Adipose tissue (tissue), 3 donors: ENCODE data around the gene BRD7. TPM values are rescaled to one million over a fixed set of nuclear protein-coding genes. Genes with fewer than 3 reads are reported as not detected.

ENCODE experiments used
- H3K27ac ChIP-seq: one replicate; pipeline ENCODE4 v1.5.1; 2013; ENCODE audit warnings: low read depth, low read length
- WGBS, 3 donors: extraction: QIAGEN DNeasy Blood & Tissue Kit; methylation state at CpG; one replicate each; pipeline ENCODE4 v1.1.7; 2013; 5-methylcytosine and 5-hydroxymethylcytosine counted together
- polyA plus RNA-seq, 3 donors: library from polyadenylated mRNA; stranded (reverse); fragments of 200-250 nt; gene quantifications; one replicate each; pipeline ENCODE4 v1.2.3, GENCODE V29; 2013
- donor health status: healthy with polysubstance abuse.
- donor health status: Bipolar disorder and iron deficiency.
- donor health status: healthy.

The BRD7 gene
- polyA plus RNA-seq, 3 donors: 27.4 to 59.9 (median 32.0) TPM

DNA sequence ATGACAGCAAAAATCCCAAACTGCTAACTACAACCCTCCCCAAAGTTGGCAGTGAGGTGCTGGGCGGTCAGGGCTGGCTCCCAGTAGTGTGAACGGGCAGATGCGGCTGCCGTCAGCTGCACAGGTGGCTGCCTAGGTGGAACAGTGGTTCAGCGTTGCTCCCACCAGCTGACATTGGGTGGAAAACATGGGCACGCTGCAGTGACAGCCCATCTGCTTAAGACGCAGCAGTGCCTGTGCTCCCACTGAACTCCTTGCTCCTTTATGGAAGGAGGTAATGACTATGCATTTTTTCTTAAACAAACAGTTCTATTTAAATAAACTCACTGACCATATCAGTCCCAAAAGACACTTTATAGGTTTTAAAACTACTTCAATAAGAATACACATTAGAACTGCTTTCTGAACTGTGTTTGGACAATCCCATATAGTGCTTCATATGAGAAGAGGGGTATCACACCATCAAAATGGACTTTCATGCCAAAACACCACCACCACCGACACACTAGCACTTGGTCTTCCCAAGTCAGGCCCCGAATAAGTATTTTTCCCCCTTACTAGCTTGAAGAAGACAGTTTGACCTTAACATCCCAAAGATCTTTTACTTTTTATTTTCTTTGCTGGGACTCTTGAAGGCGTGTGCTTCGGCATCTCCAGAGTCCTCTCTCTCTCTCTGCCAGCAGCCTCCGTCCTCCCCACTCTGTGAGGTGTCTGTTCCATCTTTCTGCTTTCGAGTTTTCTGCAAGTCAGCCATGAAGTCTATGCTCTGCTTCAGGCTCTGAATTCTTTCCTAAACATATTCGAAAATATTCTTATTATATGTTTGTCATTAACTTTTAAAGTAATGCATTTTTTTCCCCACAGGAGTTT is 34.4 kb downstream of the BRD7 start:
- 79 to 93% (median 91%) methylated on average over 14 of the region's 14 CpGs for WGBS, 3 donors
- no peak overlapping the region for H3K27ac ChIP-seq

DNA sequence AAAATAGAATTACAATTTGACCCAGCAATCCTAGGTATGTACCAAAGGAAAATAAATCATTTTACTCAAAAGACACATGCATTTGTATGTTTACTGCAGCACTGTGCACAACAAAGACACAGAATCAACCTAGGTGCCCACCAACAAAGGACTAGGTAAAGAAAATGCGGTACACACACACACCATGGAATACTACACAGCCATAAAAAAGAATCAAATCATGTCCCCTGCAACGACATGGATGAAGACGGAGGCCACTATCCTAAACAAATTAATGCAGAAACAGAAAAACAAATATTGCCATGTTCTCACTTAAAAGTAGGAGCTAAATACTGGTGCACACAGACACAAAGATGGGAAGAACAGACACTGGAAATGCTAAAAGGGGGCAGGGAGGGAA is 36.2 kb downstream of the BRD7 start:
- no peak overlapping the region for H3K27ac ChIP-seq
- WGBS, 3 donors: 98 to 99% (median 98%) methylated on average over 3 of the region's 3 CpGs

DNA sequence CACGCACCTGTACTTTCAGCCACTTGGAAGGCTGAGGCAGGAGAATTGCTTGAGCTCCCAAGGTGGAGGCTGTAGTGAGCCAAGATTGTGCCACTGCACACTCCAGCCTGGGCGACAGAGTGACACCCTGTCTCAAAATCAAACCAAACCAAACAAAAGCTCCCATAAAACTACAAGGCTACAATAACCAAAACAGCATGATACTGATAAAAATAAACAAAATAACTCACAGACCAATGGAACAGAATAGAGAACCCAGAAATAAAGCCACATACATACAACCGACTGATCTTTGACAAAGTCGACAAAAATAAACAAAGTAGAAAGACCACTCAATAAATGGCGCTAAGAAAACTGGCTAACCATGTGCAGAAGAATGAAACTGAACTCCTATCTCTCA is 37.2 kb downstream of the BRD7 start:
- 79 to 87% (median 81%) methylated on average over 5 of the region's 5 CpGs for WGBS, 3 donors
- H3K27ac ChIP-seq: no peak overlapping the region

DNA sequence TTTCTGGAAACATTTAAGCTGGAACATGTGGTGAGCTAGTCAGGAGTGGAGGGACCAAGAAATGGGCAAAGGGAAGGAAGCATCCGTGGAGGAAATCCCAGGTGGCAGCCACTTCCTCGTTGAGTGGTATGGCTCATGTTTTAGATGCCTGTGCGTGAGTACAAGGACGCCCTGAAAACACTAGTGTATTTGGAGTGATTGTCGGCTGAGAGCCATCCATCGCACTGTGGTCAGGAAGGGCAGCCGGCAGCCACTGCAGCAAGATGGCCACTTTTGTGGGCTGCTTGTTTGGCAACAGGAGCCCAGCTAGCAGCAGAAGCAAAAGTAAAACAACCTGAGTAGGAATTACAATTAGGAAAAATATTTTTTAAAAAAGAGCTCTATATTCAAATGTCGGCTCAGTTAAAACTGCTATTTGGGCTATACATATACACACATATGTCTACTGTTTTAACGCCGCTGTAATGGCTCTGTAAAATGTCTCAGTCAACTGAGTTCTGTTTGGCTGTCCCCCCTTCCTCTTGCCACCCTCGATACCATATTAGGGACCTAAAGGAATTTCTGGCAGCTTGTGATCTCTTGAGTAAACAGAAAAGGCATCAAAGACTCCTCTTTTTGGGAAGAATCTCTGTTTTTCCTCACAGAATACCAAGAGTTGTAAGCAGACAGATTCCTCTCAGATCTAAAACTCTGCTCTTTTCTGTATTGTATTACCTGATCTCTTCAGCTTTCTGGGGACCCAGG is 39.2 kb downstream of the BRD7 start:
- 40 to 78% (median 53%) methylated on average over 11 of the region's 11 CpGs for WGBS, 3 donors
- H3K27ac ChIP-seq: no peak overlapping the region

DNA sequence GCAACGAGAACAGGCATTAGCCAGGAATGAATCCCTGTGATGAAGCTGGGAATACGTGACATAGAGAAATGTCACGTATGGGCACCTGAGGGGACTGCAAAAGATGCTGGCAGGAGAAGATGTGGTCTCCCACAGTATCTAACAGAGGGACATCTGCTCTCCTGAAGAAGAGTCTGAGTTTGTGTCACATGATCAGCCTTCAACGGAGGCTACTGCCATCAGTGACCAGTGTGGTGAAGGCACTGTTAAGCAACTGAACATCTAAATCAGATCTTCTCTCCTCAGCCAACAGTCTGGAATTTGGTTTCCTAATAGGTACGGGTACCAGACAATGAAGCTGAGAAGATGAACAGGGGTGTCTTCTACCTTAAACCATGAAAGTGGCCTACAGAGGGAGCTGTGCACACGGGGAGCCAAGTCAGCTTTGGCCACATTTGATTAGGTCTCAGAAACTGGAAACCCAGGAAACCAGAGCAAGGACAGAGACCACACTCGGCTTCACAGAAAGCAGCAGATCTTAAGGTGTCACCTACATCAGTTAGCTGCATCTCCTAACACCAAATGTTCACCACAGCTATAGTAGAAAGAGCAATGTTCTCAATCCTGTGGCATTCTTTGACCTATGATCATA is 41.8 kb downstream of the BRD7 start:
- H3K27ac ChIP-seq: no peak overlapping the region

DNA sequence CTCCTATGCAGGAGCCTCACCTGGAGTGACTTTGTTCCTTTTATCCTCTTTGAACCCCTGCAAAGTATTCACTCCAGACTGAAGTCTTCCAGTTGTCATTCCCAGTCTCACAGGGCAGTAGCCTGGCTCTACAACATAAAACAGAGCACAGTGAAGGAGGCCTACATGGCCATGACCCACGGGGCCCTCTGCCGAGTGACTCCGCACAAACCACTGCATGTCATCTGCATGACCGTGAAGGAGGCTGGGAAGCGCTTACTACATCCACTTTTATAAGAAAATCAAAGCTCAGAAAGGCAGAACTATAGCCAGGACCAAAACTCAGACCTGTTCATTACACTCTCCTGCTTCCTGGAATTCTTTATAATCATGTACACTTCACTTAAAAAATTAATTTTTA is 42.5 kb downstream of the BRD7 start:
- H3K27ac ChIP-seq: no peak overlapping the region
- 85 to 87% (median 87%) methylated on average over 5 of the region's 5 CpGs for WGBS, 3 donors

More for the DNA sequence above, 41.8 kb downstream of the BRD7 start:
- WGBS, 3 donors: 63 to 68% (median 64%) methylated on average over 7 of the region's 7 CpGs

DNA sequence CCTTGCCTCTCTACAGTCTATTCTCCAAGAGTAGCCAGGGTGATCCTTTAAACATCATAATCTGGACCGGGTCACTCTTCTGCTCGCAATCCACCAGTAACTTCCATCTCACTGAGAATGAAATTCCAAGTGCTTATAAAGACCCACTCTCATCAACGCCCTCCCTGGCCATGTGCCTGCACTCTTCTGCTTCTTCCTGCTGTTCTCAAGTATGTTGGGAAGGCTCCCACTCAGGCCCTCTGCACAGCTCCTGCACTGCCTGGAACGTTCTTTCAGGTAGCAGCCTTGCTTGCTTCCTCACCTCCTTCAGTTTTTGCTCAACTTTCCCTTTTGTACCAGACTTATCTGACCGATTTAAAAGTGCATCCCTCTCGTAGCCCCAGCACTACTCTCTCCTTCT is 44.4 kb downstream of the BRD7 start:
- no peak overlapping the region for H3K27ac ChIP-seq
- WGBS, 3 donors: 85 to 87% (median 86%) methylated on average over 6 of the region's 6 CpGs

DNA sequence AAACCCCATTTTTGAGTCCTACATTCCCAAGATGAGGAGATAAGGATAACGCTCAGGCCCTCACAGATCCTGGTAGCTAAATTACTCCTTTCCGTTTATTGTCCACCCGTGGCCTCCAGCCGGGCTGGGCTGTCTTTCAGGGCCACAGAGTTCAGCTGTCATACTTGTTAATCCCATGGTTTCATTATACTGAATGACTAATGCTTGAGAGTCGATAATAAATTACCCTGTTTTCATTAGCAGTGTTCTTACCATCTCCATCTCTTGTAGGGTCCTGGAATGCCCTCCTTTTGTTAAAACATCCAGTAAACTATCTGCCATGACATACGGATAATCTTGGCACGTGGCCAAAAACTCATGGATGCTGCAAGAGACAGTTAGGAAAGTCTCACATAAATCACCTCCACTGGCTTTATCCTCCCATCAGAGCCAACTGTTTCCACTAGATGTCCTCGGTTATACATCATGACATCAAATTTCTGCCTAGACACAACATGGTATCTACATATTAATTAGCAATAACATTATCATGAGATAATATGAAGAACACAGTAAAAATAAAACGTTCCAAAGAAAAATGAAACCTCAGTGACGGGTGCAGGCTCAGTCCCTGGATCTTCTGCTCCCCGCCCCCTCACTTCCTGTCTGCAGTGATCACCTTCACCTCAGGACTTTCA is 45.3 kb downstream of the BRD7 start:
- no peak overlapping the region for H3K27ac ChIP-seq
- WGBS, 3 donors: 67 to 77% (median 74%) methylated on average over 11 of the region's 11 CpGs

DNA sequence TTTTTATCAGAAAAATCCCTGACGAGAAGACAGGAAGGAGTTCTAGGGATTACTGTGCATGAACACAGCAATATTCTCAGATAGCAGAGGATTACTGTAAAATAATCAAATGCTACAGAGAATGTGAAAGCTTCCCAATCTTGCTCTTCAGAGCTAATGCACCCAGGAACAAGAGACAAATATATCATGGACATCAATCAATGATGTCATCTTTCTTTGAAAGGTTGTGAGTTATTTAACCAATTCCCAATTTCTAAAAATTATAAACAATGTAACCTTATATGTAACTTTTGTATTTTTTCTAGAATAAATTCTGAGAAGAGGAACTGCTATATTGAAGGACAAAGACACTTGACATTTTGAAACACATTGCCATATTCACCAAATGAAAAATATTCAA is 46.5 kb downstream of the BRD7 start:
- no peak overlapping the region for H3K27ac ChIP-seq
- WGBS, 3 donors: 83 to 98% (median 89%) methylated on average over 1 of the region's 1 CpG

DNA sequence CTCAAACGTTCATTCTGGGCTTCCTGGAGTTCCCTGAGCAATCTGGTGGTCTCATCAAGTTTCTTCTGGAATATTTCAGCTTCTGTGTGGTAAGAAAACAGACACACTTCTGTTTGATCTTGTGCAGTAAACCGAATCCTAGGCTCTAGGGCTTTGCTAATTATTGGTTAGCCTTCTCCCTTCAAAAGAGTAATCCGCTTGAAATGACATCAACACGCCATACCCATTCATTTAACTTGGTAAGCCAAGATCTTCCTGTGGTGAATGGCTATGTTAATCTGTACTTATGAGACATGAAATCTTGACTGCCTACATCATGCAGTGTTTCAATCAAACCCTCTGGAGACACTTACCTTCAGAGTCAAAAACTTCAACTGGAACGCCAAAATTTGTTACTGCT is 48.5 kb downstream of the BRD7 start:
- 91 to 93% (median 91%) methylated on average over 5 of the region's 5 CpGs for WGBS, 3 donors
- no peak overlapping the region for H3K27ac ChIP-seq

DNA sequence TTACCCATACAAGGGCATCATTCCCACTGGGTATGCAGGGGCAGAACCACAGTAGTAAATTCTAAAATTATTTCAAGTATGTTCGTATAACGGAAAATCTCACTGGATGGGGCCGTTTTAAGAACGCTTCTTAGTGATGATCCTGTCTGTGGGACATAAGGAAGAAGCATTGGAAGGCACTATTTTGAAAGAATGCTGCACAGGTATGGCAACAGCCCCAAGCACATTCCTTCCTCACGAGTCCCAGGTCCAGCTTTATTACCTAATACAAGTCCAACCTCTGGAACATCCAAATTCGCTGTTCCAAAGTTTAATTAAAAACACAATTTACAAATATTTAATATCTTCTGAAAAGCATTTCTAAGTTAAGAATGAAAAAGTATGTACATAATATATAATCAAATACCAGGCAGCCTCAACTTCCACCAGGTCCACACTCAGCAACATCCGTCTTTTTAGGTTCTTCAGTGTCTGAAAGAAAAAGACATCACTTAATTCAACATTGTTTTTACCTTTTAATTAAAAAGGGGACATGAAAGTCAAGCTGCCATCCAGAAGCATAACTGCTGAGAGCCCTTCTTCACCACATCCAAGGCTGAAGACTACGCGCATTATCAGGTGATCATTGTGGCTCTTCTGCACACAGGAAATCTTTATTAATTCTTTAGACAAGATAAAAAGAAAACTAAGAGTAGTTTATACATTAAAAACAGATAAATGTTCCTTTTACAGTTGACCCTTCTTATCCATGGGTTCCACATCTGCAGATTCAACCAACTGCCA is 49.8 kb downstream of the BRD7 start:
- H3K27ac ChIP-seq: no peak overlapping the region
- WGBS, 3 donors: 90 to 93% (median 92%) methylated on average over 9 of the region's 9 CpGs

DNA sequence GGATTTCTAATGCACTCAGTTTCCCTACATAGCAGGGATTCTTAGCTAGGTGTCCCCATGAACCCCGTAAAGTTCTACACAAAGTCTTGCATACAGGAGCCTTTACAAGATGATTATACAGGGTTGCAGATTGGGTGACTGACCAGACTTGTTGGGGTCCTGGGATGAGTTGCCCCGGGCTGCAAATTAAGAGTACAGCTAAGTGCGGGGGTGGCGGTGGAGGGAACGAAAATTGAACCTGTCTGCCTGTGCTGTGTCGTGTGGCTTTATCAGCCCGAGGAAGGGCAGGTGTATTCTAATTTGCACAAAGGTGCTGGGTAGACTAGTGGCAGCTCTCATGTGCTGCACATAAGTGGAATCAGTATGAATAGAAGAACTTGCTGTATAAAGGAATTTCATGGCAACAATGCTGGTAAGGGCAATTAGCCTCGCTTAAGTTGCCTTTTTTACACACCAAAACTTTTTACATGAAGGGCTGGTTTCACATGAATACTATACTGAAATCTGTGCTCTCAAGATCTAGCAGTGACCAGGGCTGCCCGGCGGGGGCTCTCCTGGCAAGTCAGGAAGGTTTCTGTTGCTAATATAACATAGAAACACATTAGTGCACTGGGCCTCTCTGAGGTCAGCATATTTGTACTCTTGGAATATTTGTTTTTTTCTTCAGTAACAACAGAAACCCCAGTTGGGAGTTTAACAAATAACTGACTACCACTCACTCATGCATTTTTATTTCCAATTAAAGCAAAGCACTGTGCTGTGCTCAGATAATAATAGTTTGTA is 51.7 kb downstream of the BRD7 start:
- 72 to 88% (median 85%) methylated on average over 10 of the region's 10 CpGs for WGBS, 3 donors

DNA sequence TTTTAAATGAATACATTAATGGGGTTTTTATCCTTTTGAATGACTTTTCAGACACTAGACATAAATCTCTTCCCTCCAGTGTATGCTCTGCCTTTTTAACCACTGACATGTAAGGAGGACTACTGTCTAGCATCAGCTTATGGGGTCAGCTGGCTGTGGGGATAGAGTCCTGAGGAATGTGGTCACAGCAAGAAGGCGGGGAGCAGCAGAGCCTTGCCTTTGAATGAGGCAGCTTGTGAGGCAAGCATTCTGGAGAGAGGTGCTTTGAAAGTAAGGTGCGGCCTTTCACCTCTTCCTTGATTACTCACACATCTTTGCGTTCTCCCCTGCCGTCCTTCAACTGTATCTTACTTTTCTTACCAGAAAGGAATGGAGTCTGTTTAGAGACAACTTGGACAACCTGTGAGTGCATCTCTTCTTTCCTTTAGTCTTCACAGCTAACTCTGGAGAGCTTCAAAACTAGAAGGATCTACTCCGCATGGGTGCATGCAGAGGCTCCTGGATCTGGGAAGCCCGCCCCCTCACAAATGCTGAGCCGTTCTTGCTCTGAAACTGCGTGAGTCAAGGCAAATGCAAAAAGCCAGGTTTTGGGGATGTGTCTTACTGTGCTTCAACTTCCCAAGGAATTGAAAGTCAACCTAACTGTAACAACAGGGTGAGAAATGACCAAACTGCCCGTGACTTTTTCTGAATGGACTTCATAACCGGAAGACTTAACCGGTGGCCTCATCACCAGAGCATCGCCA is 52.5 kb downstream of the BRD7 start:
- WGBS, 3 donors: 89 to 90% (median 90%) methylated on average over 12 of the region's 12 CpGs
- H3K27ac ChIP-seq: no peak overlapping the region

More for the DNA sequence above, 51.7 kb downstream of the BRD7 start:
- H3K27ac ChIP-seq: no peak overlapping the region

DNA sequence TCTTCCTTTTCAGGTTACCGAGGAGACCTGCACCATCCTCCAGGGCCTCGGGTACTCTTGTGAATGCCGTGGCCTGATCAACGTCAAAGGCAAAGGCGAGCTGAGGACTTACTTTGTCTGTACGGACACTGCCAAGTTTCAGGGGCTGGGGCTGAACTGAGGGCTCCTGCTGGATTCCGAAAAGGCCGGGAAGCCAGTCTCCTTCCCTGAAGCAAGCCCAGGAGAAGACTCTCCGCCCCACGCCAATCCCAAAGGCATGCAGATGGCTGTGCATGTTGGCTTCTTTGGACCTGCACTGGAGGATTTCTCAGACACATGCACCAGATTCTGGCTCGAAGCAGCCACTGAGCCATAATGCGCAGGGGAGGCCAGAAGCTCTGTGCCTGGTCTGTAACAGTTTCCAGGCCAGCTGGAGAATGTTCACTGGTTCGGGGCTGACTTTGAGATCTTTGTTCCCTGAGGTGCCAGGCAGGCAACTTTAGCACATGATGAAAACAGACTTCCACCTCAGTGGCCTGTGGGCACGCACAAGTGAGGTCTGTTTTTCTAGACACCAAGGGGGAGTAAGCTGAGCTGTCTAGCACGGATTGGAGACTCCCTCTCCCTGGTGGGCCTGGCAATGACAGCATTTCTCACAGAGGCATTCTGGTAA is 53.3 kb downstream of the BRD7 start:
- H3K27ac ChIP-seq: no peak overlapping the region
- whole genome bisulfite sequencing, 3 donors: 71 to 82% (median 82%) methylated on average over 15 of the region's 15 CpGs

DNA sequence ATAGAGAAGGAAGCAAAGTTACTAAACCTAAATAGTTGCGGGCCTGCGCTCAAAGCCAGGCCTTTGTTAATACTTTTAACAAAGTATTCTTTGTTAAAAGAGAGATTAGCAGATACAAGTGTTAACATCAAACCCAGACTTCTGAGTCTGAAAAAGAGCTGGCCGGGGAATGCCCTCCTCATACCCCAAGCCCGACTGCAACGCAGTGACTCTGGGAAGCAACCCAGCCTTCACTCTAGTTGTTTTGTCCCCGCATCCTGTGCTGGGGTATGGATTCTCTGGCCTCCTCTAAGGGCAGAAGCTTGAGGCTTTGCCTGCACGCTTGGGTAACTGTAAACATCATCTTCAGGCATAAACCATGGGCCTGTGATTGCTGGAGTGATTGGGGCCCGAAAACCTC is 54.1 kb downstream of the BRD7 start:
- no peak overlapping the region for H3K27ac ChIP-seq
- 75 to 88% (median 86%) methylated on average over 8 of the region's 8 CpGs for WGBS, 3 donors
